ENCODE results near the gene PCNX2.

DNA sequence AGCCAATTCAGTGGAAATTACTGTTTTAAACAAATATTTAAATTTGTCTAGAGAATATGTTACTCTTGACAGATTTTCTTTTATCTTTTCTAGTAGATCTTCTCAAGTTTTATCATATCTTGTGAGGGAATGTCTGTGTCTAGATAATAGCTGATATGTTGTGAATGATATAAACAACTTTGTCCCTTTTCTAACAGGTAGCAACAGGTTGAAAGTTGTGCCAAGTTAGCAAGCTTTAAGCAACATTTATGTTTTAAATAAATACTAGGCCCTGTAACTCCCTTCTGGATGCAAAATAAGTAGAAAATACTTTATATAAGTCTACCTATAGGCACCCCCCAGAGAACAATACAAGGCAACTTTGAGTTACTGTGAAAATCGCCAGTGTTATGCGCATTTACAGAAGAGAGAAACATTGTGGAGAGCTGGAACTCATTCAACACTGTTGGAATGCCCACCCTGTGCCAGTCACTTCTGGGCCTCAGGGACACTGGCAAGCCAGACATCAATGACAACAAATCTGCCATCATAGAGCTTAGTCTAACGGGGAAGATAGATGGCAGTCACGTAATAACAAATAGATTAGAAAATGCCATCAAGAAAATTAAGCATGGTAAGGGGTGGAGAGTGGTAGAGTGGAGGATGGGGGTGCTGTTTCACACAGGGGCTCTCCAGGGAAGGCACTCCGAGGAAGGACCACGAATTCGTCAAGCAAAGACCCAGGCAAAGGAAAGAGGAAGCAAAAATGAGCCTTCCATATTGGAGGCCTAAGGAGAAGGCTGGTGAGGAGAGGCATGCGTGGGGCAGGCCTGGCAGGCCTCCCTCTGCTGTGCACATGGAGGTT, 36.4 kb upstream of the PCNX2 start:
- TF ChIP-seq CTCF (IDR thresholded peaks at IDR 0.05) (no peak), IRF2 (CRISPR knock-in tag; IDR thresholded peaks at IDR 0.05; ENCODE audit: borderline replicate concordance, low read depth) (no peak), KAT7 (CRISPR knock-in tag; IDR thresholded peaks at IDR 0.05; ENCODE audit: borderline replicate concordance) (no peak), HMGA2 (CRISPR knock-in tag; IDR thresholded peaks at IDR 0.05) (no peak), SP1 (CRISPR knock-in tag; conservative IDR thresholded peaks at IDR 0.05) (no peak), FOXK1 (CRISPR knock-in tag; IDR thresholded peaks at IDR 0.05) (no peak), NR3C1 (CRISPR knock-in tag; conservative IDR thresholded peaks at IDR 0.05; ENCODE audit: low read depth) (no peak), FOXP1 (CRISPR knock-in tag; IDR thresholded peaks at IDR 0.05; ENCODE audit: borderline replicate concordance) (no peak), HMGXB4 (CRISPR knock-in tag; IDR thresholded peaks at IDR 0.05) (no peak), ZNF425 (CRISPR knock-in tag; conservative IDR thresholded peaks at IDR 0.05) (no peak), NFYB (CRISPR knock-in tag; conservative IDR thresholded peaks at IDR 0.05; ENCODE audit: low read depth) (no peak)
- TF ChIP-seq, protein P1, sequence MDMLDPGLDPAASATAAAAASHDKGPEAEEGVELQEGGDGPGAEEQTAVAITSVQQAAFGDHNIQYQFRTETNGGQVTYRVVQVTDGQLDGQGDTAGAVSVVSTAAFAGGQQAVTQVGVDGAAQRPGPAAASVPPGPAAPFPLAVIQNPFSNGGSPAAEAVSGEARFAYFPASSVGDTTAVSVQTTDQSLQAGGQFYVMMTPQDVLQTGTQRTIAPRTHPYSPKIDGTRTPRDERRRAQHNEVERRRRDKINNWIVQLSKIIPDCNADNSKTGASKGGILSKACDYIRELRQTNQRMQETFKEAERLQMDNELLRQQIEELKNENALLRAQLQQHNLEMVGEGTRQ (CRISPR knock-in tag; IDR thresholded peaks at IDR 0.05) = no peak
- TF ChIP-seq, protein P2, sequence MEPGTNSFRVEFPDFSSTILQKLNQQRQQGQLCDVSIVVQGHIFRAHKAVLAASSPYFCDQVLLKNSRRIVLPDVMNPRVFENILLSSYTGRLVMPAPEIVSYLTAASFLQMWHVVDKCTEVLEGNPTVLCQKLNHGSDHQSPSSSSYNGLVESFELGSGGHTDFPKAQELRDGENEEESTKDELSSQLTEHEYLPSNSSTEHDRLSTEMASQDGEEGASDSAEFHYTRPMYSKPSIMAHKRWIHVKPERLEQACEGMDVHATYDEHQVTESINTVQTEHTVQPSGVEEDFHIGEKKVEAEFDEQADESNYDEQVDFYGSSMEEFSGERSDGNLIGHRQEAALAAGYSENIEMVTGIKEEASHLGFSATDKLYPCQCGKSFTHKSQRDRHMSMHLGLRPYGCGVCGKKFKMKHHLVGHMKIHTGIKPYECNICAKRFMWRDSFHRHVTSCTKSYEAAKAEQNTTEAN (CRISPR knock-in tag; IDR thresholded peaks at IDR 0.05) = no peak
- TF ChIP-seq, protein P3, sequence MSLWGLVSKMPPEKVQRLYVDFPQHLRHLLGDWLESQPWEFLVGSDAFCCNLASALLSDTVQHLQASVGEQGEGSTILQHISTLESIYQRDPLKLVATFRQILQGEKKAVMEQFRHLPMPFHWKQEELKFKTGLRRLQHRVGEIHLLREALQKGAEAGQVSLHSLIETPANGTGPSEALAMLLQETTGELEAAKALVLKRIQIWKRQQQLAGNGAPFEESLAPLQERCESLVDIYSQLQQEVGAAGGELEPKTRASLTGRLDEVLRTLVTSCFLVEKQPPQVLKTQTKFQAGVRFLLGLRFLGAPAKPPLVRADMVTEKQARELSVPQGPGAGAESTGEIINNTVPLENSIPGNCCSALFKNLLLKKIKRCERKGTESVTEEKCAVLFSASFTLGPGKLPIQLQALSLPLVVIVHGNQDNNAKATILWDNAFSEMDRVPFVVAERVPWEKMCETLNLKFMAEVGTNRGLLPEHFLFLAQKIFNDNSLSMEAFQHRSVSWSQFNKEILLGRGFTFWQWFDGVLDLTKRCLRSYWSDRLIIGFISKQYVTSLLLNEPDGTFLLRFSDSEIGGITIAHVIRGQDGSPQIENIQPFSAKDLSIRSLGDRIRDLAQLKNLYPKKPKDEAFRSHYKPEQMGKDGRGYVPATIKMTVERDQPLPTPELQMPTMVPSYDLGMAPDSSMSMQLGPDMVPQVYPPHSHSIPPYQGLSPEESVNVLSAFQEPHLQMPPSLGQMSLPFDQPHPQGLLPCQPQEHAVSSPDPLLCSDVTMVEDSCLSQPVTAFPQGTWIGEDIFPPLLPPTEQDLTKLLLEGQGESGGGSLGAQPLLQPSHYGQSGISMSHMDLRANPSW (CRISPR knock-in tag; conservative IDR thresholded peaks at IDR 0.05; ENCODE audit: low read depth) = no peak

All from WTC11 (cell line).